SKM-1 (cell line): Measurements from ENCODE around the gene POLRMT.
"Not testable (repeated sequence)": the region's sequence is repeated elsewhere in the genome, so short reads cannot be mapped to it uniquely, and the experiment has no call there.

ENCODE experiments used
- DNase-seq: peaks from one replicate; lab custom pipeline; 2025; ENCODE audit not compliant: unreplicated experiment; lab: John Stamatoyannopoulos, UW

POLRMT gene

GRCh38 chr19:595326-596262, 37.7 kb downstream of the POLRMT start:
- no peak for DNase-seq

GRCh38 chr19:594265-594870, 39.0 kb downstream of the POLRMT start:
- DNase-seq = no peak

- no peak for DNase-seq
These were observed 39.8 kb downstream of the POLRMT start for GRCh38 chr19:593505-593904.

- DNase-seq = no peak
These were observed 40.3 kb downstream of the POLRMT start for GRCh38 chr19:593055-593454.

GRCh38 chr19:592101-592500, 41.2 kb downstream of the POLRMT start:
- DNase-seq = no peak

- no peak for DNase-seq
These were observed 42.0 kb downstream of the POLRMT start for GRCh38 chr19:591099-591958.

- no peak for DNase-seq
These were observed 42.6 kb downstream of the POLRMT start for GRCh38 chr19:590750-591098.

GRCh38 chr19:590396-590745, 43.0 kb downstream of the POLRMT start:
- DNase-seq = no peak

- DNase-seq = no peak
These were observed 43.5 kb downstream of the POLRMT start, which contains the start of gene HCN2 for GRCh38 chr19:589693-590395. Gene HCN2 (plus strand): TSS chr19:589881. CDS start chr19:589946, 65 bp downstream.

- no peak for DNase-seq
These were observed 44.3 kb downstream of the POLRMT start for GRCh38 chr19:588741-589692.

- no peak for DNase-seq
These were observed 45.1 kb downstream of the POLRMT start for GRCh38 chr19:588093-588740.

- no peak for DNase-seq
These were observed 47.7 kb downstream of the POLRMT start for GRCh38 chr19:585551-586110.

GRCh38 chr19:585146-585545, 48.2 kb downstream of the POLRMT start:
- not testable (repeated sequence) for DNase-seq

GRCh38 chr19:584240-585001, 48.9 kb downstream of the POLRMT start:
- DNase-seq = no peak

GRCh38 chr19:583968-584239, 49.4 kb downstream of the POLRMT start:
- DNase-seq = no peak

- DNase-seq = no peak
These were observed 50.0 kb downstream of the POLRMT start for GRCh38 chr19:583198-583967.

GRCh38 chr19:582497-583197, 50.7 kb downstream of the POLRMT start:
- DNase-seq = no peak
